ENCODE results near the gene PPP4R1. TPM values are rescaled to one million over a fixed set of nuclear protein-coding genes. Genes with fewer than 3 reads are reported as not detected.

The PPP4R1 gene
- total RNA-seq, 1 experiment from 2014 or later = 66.7 TPM

DNA sequence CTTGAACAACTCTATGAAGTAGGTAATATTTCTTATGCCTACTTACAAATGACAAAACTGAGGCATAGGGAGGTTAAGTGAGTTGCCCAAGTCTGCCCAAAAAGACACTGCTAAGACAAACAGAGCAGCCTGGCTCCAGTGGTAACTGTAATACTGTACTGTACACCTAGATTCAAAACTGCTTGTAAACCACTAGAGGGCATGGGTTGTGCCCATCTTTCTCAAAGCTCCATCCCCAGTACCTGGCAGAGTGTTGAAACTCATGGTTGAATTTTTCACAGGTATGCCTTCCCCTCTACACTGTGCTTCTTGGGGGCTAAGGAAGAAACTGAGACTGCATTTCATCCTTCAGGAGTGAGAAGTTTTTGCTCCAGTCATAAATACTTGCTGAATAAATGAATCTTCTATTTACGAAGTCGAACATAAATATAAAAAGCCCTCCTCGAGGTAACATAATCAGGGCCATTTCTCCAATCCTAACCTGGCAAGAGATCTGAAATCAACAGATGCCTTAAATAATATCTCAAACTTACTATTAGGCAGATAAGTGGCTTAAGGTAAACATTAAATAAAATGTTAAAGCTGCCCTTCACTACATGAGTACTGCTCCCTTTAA, 2.0 kb downstream of the PPP4R1 start:
- RAD21 ChIA-PET (ENCODE audit: low non-redundant PET in 1 of 2, low total read pairs in 2 of 2, uncharacterized antibody in 2 of 2, unreplicated experiment in 2 of 2) = interaction anchor here in 1 of 2 experiments (1.0 kb wide), 1 partner anchor 61 kb away, joined by 4 read pairs; no protein-coding TSS in a partner anchor
- H3K27ac ChIP-seq (ENCODE audit: low read depth, low read length) = no peak overlapping the region
- ATAC-seq = peak; percentile 69
- CTCF ChIA-PET = interaction anchor here (0.6 to 1.4 kb wide), 6 partner anchors 9 to 82 kb away, joined by 3 to 5 read pairs (median 3); no protein-coding TSS in a partner anchor
- H3K9me3 ChIP-seq (ENCODE audit: control insufficient read depth in 1 of 2, insufficient read depth in 1 of 2, low read depth in 1 of 2, low read length in 2 of 2) = no peaks in the 10 kb centered on the region
- H3K36me3 ChIP-seq (ENCODE audit: control insufficient read depth in 1 of 2, insufficient read depth in 2 of 2, low read length in 2 of 2) = peaks cover 4 to 10% of the 10 kb centered on the region in 2 experiments; a peak in 2 of 4 replicates
- POLR2A ChIA-PET = no interaction called here
- peak overlapping the region in 1 of 2 experiments; percentile 87; a peak in 1 of 4 replicates for H3K4me3 ChIP-seq (replicated peaks in 1 of 2; ENCODE audit: low read depth in 1 of 2, low read length in 2 of 2)
- H3K27me3 ChIP-seq (ENCODE audit: insufficient read depth, low read length) = no peaks in the 10 kb centered on the region
- peaks cover 18 to 48% of the 10 kb centered on the region in 2 experiments for H3K4me1 ChIP-seq (ENCODE audit: control insufficient read depth in 1 of 2, insufficient read depth in 2 of 2, low read length in 2 of 2)
- no peak overlapping the region for H2AFZ ChIP-seq (ENCODE audit: low read depth, low read length, poor library complexity, severe bottlenecking)
- peak overlapping the region; percentile 81; the same call in 1 of the 2 replicates for H3K9ac ChIP-seq (ENCODE audit: low read length)
- BruUV-seq (replicated peaks) = no TSS peak
- H4K20me1 ChIP-seq (ENCODE audit: insufficient read depth) = 0 out of 2 replicates have a peak, but pooled peaks cover 4% of the 10 kb centered on the region
- peaks cover 66% of the 10 kb centered on the region for H3K79me2 ChIP-seq (ENCODE audit: insufficient read depth, low read length)
- peak overlapping the region; percentile 88 for H3K4me2 ChIP-seq (ENCODE audit: low read length)
- no peaks in the 10 kb centered on the region for H3K9me2 ChIP-seq (ENCODE audit: insufficient read depth)
- intact Hi-C loops (cut with micrococcal nuclease) = loop anchor here (1.0 to 10.0 kb wide), 4 partner anchors 71 to 342 kb away; partner anchors contain the start of gene VAPA
- DNase-seq (ENCODE audit: low read depth, low spot score) = peak; percentile 60
- TF ChIP-seq EZH2phosphoT487 (IDR thresholded peaks at IDR 0.05; ENCODE audit: borderline replicate concordance) (no peak), SRF (IDR thresholded peaks at IDR 0.05; ENCODE audit: low read depth) (no peak), YY1 (IDR thresholded peaks at IDR 0.05; ENCODE audit: extremely low read depth, insufficient replicate concordance, low read depth, low read length) (peak; percentile 44), EZH2 (IDR thresholded peaks at IDR 0.05) (no peak), JUND (IDR thresholded peaks at IDR 0.05) (no peak), FOSL1 (IDR thresholded peaks at IDR 0.05; ENCODE audit: low read depth) (no peak), SIN3A (IDR thresholded peaks at IDR 0.05; ENCODE audit: low read depth) (no peak), POLR2A (IDR thresholded peaks at IDR 0.05; ENCODE audit: borderline replicate concordance, extremely low read depth, insufficient read depth, insufficient read length) (no peak), CTCF (IDR thresholded peaks at IDR 0.05 in 2 of 3, conservative IDR thresholded peaks at IDR 0.05 in 1 of 3; ENCODE audit: borderline replicate concordance in 1 of 3, insufficient read depth in 1 of 3, low read depth in 2 of 3, low read length in 2 of 3) (peak; percentile 50 to 77 (median 77); a peak in 5 of 6 replicates), CEBPB (IDR thresholded peaks at IDR 0.05; ENCODE audit: low read depth) (peak; percentile 28; the same call in 1 of the 2 replicates), ELF1 (IDR thresholded peaks at IDR 0.05; ENCODE audit: borderline replicate concordance, low read depth) (no peak), ZNF274 (IDR thresholded peaks at IDR 0.05; ENCODE audit: low read depth, low read length) (no peak), SP1 (IDR thresholded peaks at IDR 0.05; ENCODE audit: low read depth) (no peak), ZFX (IDR thresholded peaks at IDR 0.05) (no peak), TCF7L2 (IDR thresholded peaks at IDR 0.05; ENCODE audit: borderline replicate concordance, extremely low read depth, insufficient read depth, insufficient read length) (no peak), POLR2AphosphoS5 (IDR thresholded peaks at IDR 0.05; ENCODE audit: low read depth, low read length) (no peak), EGR1 (IDR thresholded peaks at IDR 0.05; ENCODE audit: low read depth) (no peak), CBX3 (IDR thresholded peaks at IDR 0.05; ENCODE audit: low read depth) (peak; percentile 50; the same call in 1 of the 2 replicates), RAD21 (IDR thresholded peaks at IDR 0.05; ENCODE audit: low read depth) (peak; percentile 72)
- TF ChIP-seq, protein P1, sequence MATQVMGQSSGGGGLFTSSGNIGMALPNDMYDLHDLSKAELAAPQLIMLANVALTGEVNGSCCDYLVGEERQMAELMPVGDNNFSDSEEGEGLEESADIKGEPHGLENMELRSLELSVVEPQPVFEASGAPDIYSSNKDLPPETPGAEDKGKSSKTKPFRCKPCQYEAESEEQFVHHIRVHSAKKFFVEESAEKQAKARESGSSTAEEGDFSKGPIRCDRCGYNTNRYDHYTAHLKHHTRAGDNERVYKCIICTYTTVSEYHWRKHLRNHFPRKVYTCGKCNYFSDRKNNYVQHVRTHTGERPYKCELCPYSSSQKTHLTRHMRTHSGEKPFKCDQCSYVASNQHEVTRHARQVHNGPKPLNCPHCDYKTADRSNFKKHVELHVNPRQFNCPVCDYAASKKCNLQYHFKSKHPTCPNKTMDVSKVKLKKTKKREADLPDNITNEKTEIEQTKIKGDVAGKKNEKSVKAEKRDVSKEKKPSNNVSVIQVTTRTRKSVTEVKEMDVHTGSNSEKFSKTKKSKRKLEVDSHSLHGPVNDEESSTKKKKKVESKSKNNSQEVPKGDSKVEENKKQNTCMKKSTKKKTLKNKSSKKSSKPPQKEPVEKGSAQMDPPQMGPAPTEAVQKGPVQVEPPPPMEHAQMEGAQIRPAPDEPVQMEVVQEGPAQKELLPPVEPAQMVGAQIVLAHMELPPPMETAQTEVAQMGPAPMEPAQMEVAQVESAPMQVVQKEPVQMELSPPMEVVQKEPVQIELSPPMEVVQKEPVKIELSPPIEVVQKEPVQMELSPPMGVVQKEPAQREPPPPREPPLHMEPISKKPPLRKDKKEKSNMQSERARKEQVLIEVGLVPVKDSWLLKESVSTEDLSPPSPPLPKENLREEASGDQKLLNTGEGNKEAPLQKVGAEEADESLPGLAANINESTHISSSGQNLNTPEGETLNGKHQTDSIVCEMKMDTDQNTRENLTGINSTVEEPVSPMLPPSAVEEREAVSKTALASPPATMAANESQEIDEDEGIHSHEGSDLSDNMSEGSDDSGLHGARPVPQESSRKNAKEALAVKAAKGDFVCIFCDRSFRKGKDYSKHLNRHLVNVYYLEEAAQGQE (IDR thresholded peaks at IDR 0.05; ENCODE audit: low read depth) = no peak
- TF ChIP-seq, protein P2, sequence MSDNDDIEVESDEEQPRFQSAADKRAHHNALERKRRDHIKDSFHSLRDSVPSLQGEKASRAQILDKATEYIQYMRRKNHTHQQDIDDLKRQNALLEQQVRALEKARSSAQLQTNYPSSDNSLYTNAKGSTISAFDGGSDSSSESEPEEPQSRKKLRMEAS (IDR thresholded peaks at IDR 0.05) = no peak

Data from HCT116 (cell line).